Panc1 (cell line): ENCODE results near the gene KRCC1. TPM values are rescaled to one million over a fixed set of nuclear protein-coding genes. Genes with fewer than 3 reads are reported as not detected.

ENCODE experiments used
- ATAC-seq: fragments of 200-7000 bp; cut with Tn5 transposase; 2 replicates; pipeline ENCODE4 v1.9.1; 2020; ENCODE audit warnings: mild to moderate bottlenecking, moderate library complexity
- BruUV-seq: library from RNA; stranded (reverse); fragments of 400-500 nt; replicated peaks from 2 replicates; lab custom pipeline; 2021; lab: Mats Ljungman, UMichigan
- CTCF ChIA-PET: fragments of 300-600 bp; sonication (Branson Sonifier 250); formaldehyde crosslinking; loops from one replicate; lab custom pipeline; 2022; ENCODE audit warnings: antibody characterized with exemption; lab: Charles Lee
- POLR2A ChIA-PET: fragments of 300-600 bp; sonication (Branson Sonifier 250); formaldehyde crosslinking; loops from one replicate; lab custom pipeline; 2022; ENCODE audit warnings: antibody characterized with exemption; lab: Charles Lee
- DNase-seq: peaks from one replicate; pipeline ENCODE4 v3.0.0-alpha.2; 2010; ENCODE audit warnings: low read depth, low spot score
- H3K27ac ChIP-seq: 2 replicates; pipeline ENCODE4 v1.5.1; 2011; ENCODE audit warnings: mild to moderate bottlenecking, low read length, inconsistent platforms
- H3K27me3 ChIP-seq: fragments of 200-500 bp; sonication (Bioruptor generic); 2 replicates; pipeline ENCODE4 v1.6.0; 2014; ENCODE audit warnings: low read length, inconsistent platforms; ENCODE audit not compliant: control insufficient read depth, insufficient read depth
- H3K36me3 ChIP-seq: fragments of 200-500 bp; sonication (Bioruptor generic); 2 replicates; pipeline ENCODE4 v1.5.1; 2014; ENCODE audit warnings: inconsistent platforms, mild to moderate bottlenecking, low read length, moderate library complexity; ENCODE audit not compliant: control insufficient read depth, insufficient read depth
- H3K4me1 ChIP-seq: 2 replicates; pipeline ENCODE4 v1.5.1; 2011; ENCODE audit warnings: inconsistent platforms, mild to moderate bottlenecking, low read length, moderate library complexity; ENCODE audit not compliant: control insufficient read depth, insufficient read depth
- H3K4me3 ChIP-seq, 2 experiments: 2 replicates each; pipeline ENCODE4 v1.5.1; 2011 to 2012; ENCODE audit warnings: low read depth in 2 of 2, low read length in 2 of 2, mild to moderate bottlenecking in 2 of 2, inconsistent platforms in 1 of 2, moderate library complexity in 1 of 2
- H3K9me3 ChIP-seq: fragments of 200-500 bp; sonication (Bioruptor generic); 2 replicates; pipeline ENCODE4 v1.5.1; 2014; ENCODE audit warnings: low read depth, mild to moderate bottlenecking, inconsistent platforms, low read length, moderate library complexity; ENCODE audit not compliant: control insufficient read depth, insufficient read depth
- CTCF ChIP-seq: fragments of 450-650 bp; IDR thresholded peaks from 2 replicates; pipeline ENCODE4 v1.5.1; 2017; ENCODE audit warnings: mild to moderate bottlenecking
- POLR2AphosphoS5 ChIP-seq: IDR thresholded peaks from 2 replicates; pipeline ENCODE4 v1.6.1; 2012; ENCODE audit warnings: mild to moderate bottlenecking, low read depth, low read length, moderate library complexity
- REST ChIP-seq, 2 experiments: IDR thresholded peaks; 2 replicates each; pipeline ENCODE4 v1.6.1; 2011 to 2012; ENCODE audit warnings: low read depth in 2 of 2, control low read depth in 1 of 2, low read length in 1 of 2, mild to moderate bottlenecking in 1 of 2, moderate library complexity in 1 of 2; ENCODE audit not compliant: insufficient read depth in 1 of 2
- SIN3A ChIP-seq: IDR thresholded peaks from 2 replicates; pipeline ENCODE4 v1.6.1; 2012; ENCODE audit warnings: low read depth, mild to moderate bottlenecking, low read length, moderate library complexity, borderline replicate concordance; ENCODE audit not compliant: insufficient read depth
- TCF7L2 ChIP-seq: IDR thresholded peaks from 2 replicates; pipeline ENCODE4 v1.6.1; 2011; ENCODE audit warnings: mild to moderate bottlenecking, low read depth, low read length, inconsistent platforms
- in situ Hi-C: cut with HindIII; loops from 2 replicates; pipeline ENCODE4 v1.10.0; 2016; ENCODE audit warnings: low sequenced_read_pairs, low pct_unique_long_range_greater_than_20kb
- intact Hi-C: fragments of 100-400 bp; cut with micrococcal nuclease; formaldehyde crosslinking; loops from one replicate; pipeline ENCODE4 v1.10.0; 2022; ENCODE audit not compliant: unreplicated experiment
- total RNA-seq: library from RNA; stranded (reverse); gene quantifications from one replicate; pipeline ENCODE4 v1.2.1, GENCODE V29; 2021; ENCODE audit not compliant: unreplicated experiment

The KRCC1 gene
- total RNA-seq, 1 experiment from 2014 or later = 7.6 TPM

GRCh38 chr2:88090446-88091283 lies 35.1 kb upstream of the KRCC1 start:
- in situ Hi-C loops = no loop called here
- H3K4me1 ChIP-seq = no peaks in the 10 kb centered on the region
- ATAC-seq = no peak
- H3K27me3 ChIP-seq = peaks cover 8% of the 10 kb centered on the region
- intact Hi-C loops = no loop called here
- BruUV-seq = no TSS peak
- no peaks in the 10 kb centered on the region for H3K36me3 ChIP-seq
- DNase-seq = no peak
- H3K4me3 ChIP-seq = no peak overlapping the region
- TF ChIP-seq SIN3A = no peak
- TF ChIP-seq POLR2AphosphoS5 = no peak
- no peak for TF ChIP-seq TCF7L2
- no peak for TF ChIP-seq CTCF
- TF ChIP-seq REST (IDR thresholded peaks at IDR 0.05; ENCODE audit: insufficient read depth in 1 of 2, low read depth in 2 of 2, low read length in 1 of 2) = no peak
- H3K27ac ChIP-seq = no peak overlapping the region
- H3K9me3 ChIP-seq = no peaks in the 10 kb centered on the region
- POLR2A ChIA-PET = no interaction called here
- CTCF ChIA-PET = no interaction called here

GRCh38 chr2:88088999-88089398 lies 33.4 kb upstream of the KRCC1 start:
- DNase-seq = no peak
- no peaks in the 10 kb centered on the region for H3K36me3 ChIP-seq
- no peak overlapping the region for H3K27ac ChIP-seq
- no peaks in the 10 kb centered on the region for H3K4me1 ChIP-seq
- ChIA-PET POLR2A (no interaction called here), CTCF (no interaction called here)
- BruUV-seq = no TSS peak
- TF ChIP-seq POLR2AphosphoS5 (no peak), REST (IDR thresholded peaks at IDR 0.05; ENCODE audit: insufficient read depth in 1 of 2, low read depth in 2 of 2, low read length in 1 of 2) (no peak), TCF7L2 (no peak), SIN3A (no peak), CTCF (no peak)
- no peak for ATAC-seq
- H3K9me3 ChIP-seq = no peaks in the 10 kb centered on the region
- in situ Hi-C loops (no loop called here), intact Hi-C loops (no loop called here)
- no peak overlapping the region for H3K4me3 ChIP-seq
- 0 out of 2 replicates have a peak, but pooled peaks cover 3% of the 10 kb centered on the region for H3K27me3 ChIP-seq
